Heart left ventricle (tissue), 16 donors: ENCODE data around the gene LTO1. TPM values are rescaled to one million over a fixed set of nuclear protein-coding genes. Genes with fewer than 3 reads are reported as not detected.

Source experiments
- ATAC-seq, 4 donors: fragments of 200-7000 bp; cut with Tn5 transposase; one replicate each; pipeline ENCODE4 v1.9.1; 2020 to 2022; ENCODE audit warnings: moderate library complexity in 4 of 4, mild to moderate bottlenecking in 3 of 4, moderate number of reproducible peaks in 1 of 4
- DNase-seq, 5 donors: peaks; one replicate each; pipeline ENCODE4 v3.0.0-alpha.2; 2020
- H3K27ac ChIP-seq, 12 donors: fragments of 200-600 bp; sonication (generic) in 4 of 12; one replicate each; pipeline versions ENCODE4 v1.5.0 to v1.8.0; 2016 to 2022; ENCODE audit warnings: mild to moderate bottlenecking in 2 of 12
- H3K27me3 ChIP-seq, 9 donors: fragments of 200-600 bp; sonication (generic) in 2 of 9; one replicate each; pipeline versions ENCODE4 v1.5.1 to v1.8.0; 2016 to 2022; ENCODE audit warnings: mild to moderate bottlenecking in 3 of 9
- H3K36me3 ChIP-seq, 9 donors: fragments of 200-600 bp; sonication (generic) in 2 of 9; one replicate each; pipeline versions ENCODE4 v1.5.0 to v1.8.0; 2018 to 2022; ENCODE audit warnings: mild to moderate bottlenecking in 2 of 9
- H3K4me1 ChIP-seq, 12 donors: fragments of 200-600 bp; sonication (generic) in 4 of 12; one replicate each; pipeline versions ENCODE4 v1.5.0 to v1.8.0; 2016 to 2022; ENCODE audit warnings: mild to moderate bottlenecking in 3 of 12
- H3K4me3 ChIP-seq, 12 donors: fragments of 200-600 bp; sonication (generic) in 4 of 12; one replicate each; pipeline versions ENCODE4 v1.5.0 to v1.8.0; 2017 to 2022; ENCODE audit warnings: mild to moderate bottlenecking in 9 of 12, moderate library complexity in 4 of 12
- H3K9me3 ChIP-seq, 12 donors: fragments of 200-600 bp; sonication (generic) in 4 of 12; one replicate each; pipeline versions ENCODE4 v1.5.0 to v1.8.0; 2016 to 2022; ENCODE audit warnings: mild to moderate bottlenecking in 1 of 12
- CTCF ChIP-seq, 12 donors: fragments of 200-600 bp; sonication (generic) in 4 of 12; IDR thresholded peaks; one replicate each; pipeline versions ENCODE4 v1.5.0 to v1.8.0; 2018 to 2022; ENCODE audit warnings: antibody characterized with exemption in 12 of 12, mild to moderate bottlenecking in 5 of 12
- POLR2A ChIP-seq, 2 donors: fragments of 450-650 bp; IDR thresholded peaks; one replicate each; pipeline ENCODE4 v1.6.1; 2017; ENCODE audit warnings: antibody characterized with exemption in 2 of 2, mild to moderate bottlenecking in 2 of 2, moderate library complexity in 2 of 2
- WGBS, 4 donors: extraction: QIAGEN DNeasy Blood & Tissue Kit in 2 of 4; methylation state at CpG; one replicate each; pipeline versions ENCODE4 v1.1.5 to v1.1.7; 2013 to 2018; 5-methylcytosine and 5-hydroxymethylcytosine counted together
- intact Hi-C, 10 donors: fragments of 100-400 bp; cut with DNase I; formaldehyde crosslinking; loops; one replicate each; pipeline versions ENCODE4 v1.11.1 to v1.14.2; 2022
- polyA plus RNA-seq, 2 donors: library from polyadenylated mRNA; stranded (reverse); fragments of 200-250 nt; gene quantifications; one replicate each; pipeline ENCODE4 v1.2.3, GENCODE V29; 2013
- total RNA-seq, 9 donors: library from RNA; depleted of rRNA in 2 of 9; stranded (reverse); fragments of >200 nt in 2 of 9; fragmentation: NEBNext Ultra II Directional in 3 of 9; extraction: Animal tissue kit (Norgen Biotek cat#: 25700) in 3 of 9; gene quantifications; one replicate each; pipeline versions ENCODE4 v1.1.0 to v1.2.4, GENCODE V29; 2016 to 2023
- donor health status: ischemic (EF 13 %, LVEDD 7.1; RV severe dilation, severe dysfunction).
- donor health status: healthy with polysubstance abuse.
- donor health status: DM: no; HTN: yes; CAD: no.
- donor health status: DM: no; HTN: no; CAD: no.
- donor health status: ischemic (EF 25% LVEDD 6.9; RV normal size, moderate dysfunction).
- donor health status: ischemic (EF 25% LVEDD 5.7; RV mildly dilated, moderate dysfunction).
- donor health status: healthy.
- donor health status: DM: yes; HTN: yes; CAD: no.
- donor health status: ischemic (EF 35%, LVEDD 5.7; RV mildly dilated, moderate dysfunction).
- donor health status: nonischemic (EF 11% LVEDD 7.7; RV severe dilation, severe dysfunction).
- donor health status: DM: yes; HTN: yes; CAD: no.
- donor health status: PGD.
- donor health status: ischemic (EF 29% LVEDD 5.4; RV normal size, mild dysfunction).
- donor health status: nonischemic (EF 23%, LVEDD 6.1; RV moderate dilation, normal function).

LTO1 gene
- total and polyA plus RNA-seq, 11 donors: 4.1 to 14.4 (median 9.4) TPM

DNA sequence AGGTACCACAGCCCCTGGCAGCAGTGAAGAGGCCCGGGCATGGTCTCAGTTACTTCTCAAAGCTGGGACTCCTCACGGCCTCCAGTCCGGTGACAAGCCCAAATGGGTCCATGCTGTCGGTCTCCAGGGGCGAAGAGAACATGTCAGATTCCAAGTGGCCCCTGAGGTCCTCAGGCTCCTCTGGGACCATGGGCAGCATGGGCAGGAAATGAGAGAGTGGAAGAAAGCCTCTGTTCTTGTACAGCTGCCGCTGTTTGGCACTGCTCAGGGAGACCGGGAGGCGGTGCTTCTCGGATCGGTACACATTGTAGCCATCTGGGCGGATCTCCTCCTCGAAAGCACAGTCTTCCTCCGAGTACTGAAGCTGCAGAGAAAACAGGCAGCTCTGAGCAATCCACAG is 24.1 kb upstream of the LTO1 start:
- no peak overlapping the region for H3K27ac ChIP-seq
- H3K4me1 ChIP-seq: peaks cover 0 to 32% (median 10%) of the 10 kb centered on the region in 12 donors
- no peaks in the 10 kb centered on the region for H3K36me3 ChIP-seq
- DNase-seq (peak in 1 of 5 donors; percentile 55), ATAC-seq (peak in 2 of 4 donors; percentile 42 to 46)
- intact Hi-C loops: no loop called here
- no peaks in the 10 kb centered on the region for H3K9me3 ChIP-seq
- H3K4me3 ChIP-seq: no peak overlapping the region
- H3K27me3 ChIP-seq: peaks cover 26 to 76% (median 51%) of the 10 kb centered on the region in 9 donors
- TF ChIP-seq CTCF (IDR thresholded peaks at IDR 0.05) (no peak), POLR2A (IDR thresholded peaks at IDR 0.05) (no peak)
- 52 to 69% (median 57%) methylated on average over 10 to 13 of the region's 13 CpGs for WGBS, 4 donors

DNA sequence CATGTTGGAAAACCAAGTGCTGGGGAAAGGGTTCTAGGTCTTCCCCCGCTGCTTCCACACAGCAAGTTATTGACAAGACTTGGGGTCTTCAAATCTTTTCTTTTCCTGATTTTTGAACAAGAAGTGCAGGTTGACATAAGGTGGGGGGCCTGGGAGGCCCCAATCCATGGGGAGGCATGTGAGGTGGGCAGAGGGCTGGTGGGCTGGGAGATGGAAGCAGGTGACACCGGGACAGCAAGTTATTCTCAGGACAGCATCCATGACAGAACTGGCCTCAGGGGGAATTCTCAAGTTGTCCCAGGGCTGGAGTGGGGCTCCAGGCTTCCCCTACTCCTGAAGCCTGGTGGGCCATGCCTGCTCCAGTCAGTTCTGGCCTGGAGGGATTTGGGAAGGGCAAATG is 23.2 kb upstream of the LTO1 start:
- TF ChIP-seq CTCF (IDR thresholded peaks at IDR 0.05): no peak
- TF ChIP-seq POLR2A (IDR thresholded peaks at IDR 0.05): no peak
- no peaks in the 10 kb centered on the region for H3K9me3 ChIP-seq
- H3K27me3 ChIP-seq: peaks cover 18 to 75% (median 43%) of the 10 kb centered on the region in 9 donors
- intact Hi-C loops: no loop called here
- H3K4me1 ChIP-seq: peaks cover 0 to 24% (median 6%) of the 10 kb centered on the region in 12 donors
- ATAC-seq (no peak), DNase-seq (no peak)
- no peak overlapping the region for H3K4me3 ChIP-seq
- WGBS, 4 donors: 92 to 97% (median 95%) methylated on average over 2 of the region's 2 CpGs
- no peak overlapping the region for H3K27ac ChIP-seq
- no peaks in the 10 kb centered on the region for H3K36me3 ChIP-seq

DNA sequence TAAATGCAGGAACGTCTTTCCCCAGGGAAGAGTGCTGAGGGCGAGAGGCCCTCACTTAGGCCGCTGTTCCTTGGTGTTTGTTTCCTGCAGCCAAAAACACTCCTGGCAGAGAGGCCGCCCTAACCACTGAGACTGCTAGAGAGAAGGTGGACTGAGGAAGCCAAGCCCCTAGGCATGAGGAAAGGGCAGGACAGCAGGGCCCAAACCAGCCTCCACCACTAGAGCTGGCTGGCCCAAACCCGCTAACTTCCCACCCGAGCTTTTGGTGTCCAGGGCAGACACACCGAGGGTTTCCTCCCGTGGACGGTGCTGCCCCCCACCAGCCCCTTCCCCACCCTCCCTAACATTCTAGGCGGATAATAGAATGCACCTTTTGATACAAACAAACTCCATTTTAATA is 22.7 kb upstream of the LTO1 start:
- intact Hi-C loops: no loop called here
- peaks cover 13 to 70% (median 38%) of the 10 kb centered on the region in 9 donors for H3K27me3 ChIP-seq

DNA sequence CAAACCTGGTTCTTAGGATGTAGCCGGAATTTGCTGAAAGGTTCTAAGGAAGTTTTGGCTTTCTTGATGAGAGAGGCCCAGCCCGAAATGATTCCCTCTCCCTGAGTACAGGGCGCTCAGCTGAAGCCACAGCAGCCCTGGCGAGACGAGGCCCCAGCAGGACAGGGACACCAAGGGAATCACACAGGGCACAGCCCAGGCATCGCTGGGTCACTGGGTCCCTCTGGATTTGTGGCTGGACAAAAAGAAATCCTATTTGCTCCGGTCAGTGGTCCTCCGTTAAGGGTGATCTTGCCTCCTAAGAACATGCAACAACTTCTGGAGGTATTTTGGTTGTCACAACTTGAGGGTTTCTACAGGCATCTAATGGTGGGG is 22.3 kb upstream of the LTO1 start:
- no peak for TF ChIP-seq POLR2A (IDR thresholded peaks at IDR 0.05)
- TF ChIP-seq CTCF (IDR thresholded peaks at IDR 0.05): no peak
- H3K4me3 ChIP-seq: no peak overlapping the region
- ATAC-seq: no peak
- 92 to 96% (median 94%) methylated on average over 7 to 8 of the region's 8 CpGs for WGBS, 4 donors
- no peaks in the 10 kb centered on the region for H3K36me3 ChIP-seq
- H3K9me3 ChIP-seq: peaks cover 0 to 3% (median 0%) of the 10 kb centered on the region in 12 donors
- DNase-seq: no peak
- intact Hi-C loops: no loop called here
- peaks cover 0 to 17% (median 6%) of the 10 kb centered on the region in 12 donors for H3K4me1 ChIP-seq
- H3K27me3 ChIP-seq: peaks cover 9 to 66% (median 34%) of the 10 kb centered on the region in 9 donors
- H3K27ac ChIP-seq: no peak overlapping the region

More for the DNA sequence above, 22.7 kb upstream of the LTO1 start:
- no peak for DNase-seq
- no peak overlapping the region for H3K4me3 ChIP-seq
- peaks cover 0 to 19% (median 6%) of the 10 kb centered on the region in 12 donors for H3K4me1 ChIP-seq
- TF ChIP-seq CTCF (IDR thresholded peaks at IDR 0.05): no peak
- no peak for TF ChIP-seq POLR2A (IDR thresholded peaks at IDR 0.05)
- no peak overlapping the region for H3K27ac ChIP-seq
- H3K9me3 ChIP-seq: no peaks in the 10 kb centered on the region
- WGBS, 4 donors: 86 to 92% (median 87%) methylated on average over 10 of the region's 10 CpGs
- no peak for ATAC-seq
- no peaks in the 10 kb centered on the region for H3K36me3 ChIP-seq
